HepG2 (cell line): ENCODE data around the gene RNASE13. TPM values are rescaled to one million over a fixed set of nuclear protein-coding genes. Genes with fewer than 3 reads are reported as not detected.

Experiments
- ATAD3A ChIP-seq: sonication (generic); formaldehyde crosslinking; IDR thresholded peaks from 2 replicates; pipeline ENCODE4 v1.4.0; 2020; ENCODE audit warnings: missing genetic modification reagents
- CCDC6 ChIP-seq: sonication (generic); formaldehyde crosslinking; IDR thresholded peaks from 2 replicates; pipeline ENCODE4 v1.8.1; 2022; ENCODE audit warnings: mild to moderate bottlenecking, missing genetic modification reagents, moderate library complexity
- FOXP1 ChIP-seq, 2 experiments: fragments of 450-650 bp in 1 of 2; IDR thresholded peaks; 2 replicates each; pipeline ENCODE4 v1.6.1; 2017 to 2018; ENCODE audit warnings: antibody characterized with exemption in 1 of 2
- MAFF ChIP-seq: IDR thresholded peaks from 2 replicates; pipeline ENCODE4 v1.6.1; 2011; ENCODE audit warnings: low read depth, low read length, improper control_type of control experiment
- MIER2 ChIP-seq: IDR thresholded peaks from 2 replicates; pipeline ENCODE4 v1.6.1; 2016; ENCODE audit warnings: missing biosample characterization, missing genetic modification reagents
- PTBP1 ChIP-seq: fragments of 200-400 bp; formaldehyde crosslinking; IDR thresholded peaks from 2 replicates; pipeline ENCODE4 v1.6.1; 2018; ENCODE audit warnings: low read length, low read depth; ENCODE audit not compliant: poor library complexity, severe bottlenecking
- RFXAP ChIP-seq: sonication (generic); formaldehyde crosslinking; IDR thresholded peaks from 2 replicates; pipeline ENCODE4 v1.4.0; 2020; ENCODE audit warnings: missing genetic modification reagents, borderline replicate concordance
- YEATS4 ChIP-seq: sonication (generic); formaldehyde crosslinking; IDR thresholded peaks from 2 replicates; pipeline ENCODE4 v1.4.0; 2020; ENCODE audit warnings: missing genetic modification reagents, borderline replicate concordance
- ZFP36L1 ChIP-seq: sonication (generic); formaldehyde crosslinking; IDR thresholded peaks from 2 replicates; pipeline ENCODE4 v1.8.0; 2022; ENCODE audit warnings: mild to moderate bottlenecking, missing genetic modification reagents, moderate library complexity
- ZNF121 ChIP-seq: sonication (generic); formaldehyde crosslinking; IDR thresholded peaks from 2 replicates; pipeline ENCODE4 v1.5.0; 2020; ENCODE audit warnings: mild to moderate bottlenecking, missing genetic modification reagents
- ZNF350 ChIP-seq: sonication (generic); formaldehyde crosslinking; IDR thresholded peaks from 2 replicates; pipeline ENCODE4 v1.4.0; 2020; ENCODE audit warnings: mild to moderate bottlenecking, low read depth, missing genetic modification reagents, borderline replicate concordance
- ZNF354B ChIP-seq: sonication (generic); formaldehyde crosslinking; IDR thresholded peaks from 2 replicates; pipeline ENCODE4 v1.8.0; 2022; ENCODE audit warnings: mild to moderate bottlenecking, missing genetic modification reagents
- ZNF547 ChIP-seq: sonication (generic); formaldehyde crosslinking; IDR thresholded peaks from 2 replicates; pipeline ENCODE4 v1.5.1; 2020; ENCODE audit warnings: mild to moderate bottlenecking, missing genetic modification reagents
- ZNF562 ChIP-seq: sonication (generic); formaldehyde crosslinking; IDR thresholded peaks from 2 replicates; pipeline ENCODE4 v1.8.0; 2022; ENCODE audit warnings: missing genetic modification reagents, borderline replicate concordance
- ZNF570 ChIP-seq: sonication (generic); formaldehyde crosslinking; IDR thresholded peaks from 2 replicates; pipeline ENCODE4 v1.4.0; 2020; ENCODE audit warnings: mild to moderate bottlenecking, missing genetic modification reagents, borderline replicate concordance
- ZNF766 ChIP-seq: sonication (generic); formaldehyde crosslinking; IDR thresholded peaks from 2 replicates; pipeline ENCODE4 v1.5.0; 2020; ENCODE audit warnings: missing genetic modification reagents, borderline replicate concordance
- ZNF777 ChIP-seq: sonication (generic); formaldehyde crosslinking; IDR thresholded peaks from 2 replicates; pipeline ENCODE4 v1.4.0; 2020; ENCODE audit warnings: missing genetic modification reagents
- ZSCAN12 ChIP-seq: sonication (generic); formaldehyde crosslinking; IDR thresholded peaks from 2 replicates; pipeline ENCODE4 v1.9.0; 2021; ENCODE audit warnings: mild to moderate bottlenecking, missing genetic modification reagents
- ZSCAN29 ChIP-seq: sonication (generic); formaldehyde crosslinking; conservative IDR thresholded peaks from 2 replicates; pipeline ENCODE4 v1.4.0; 2020; ENCODE audit warnings: mild to moderate bottlenecking, missing genetic modification reagents
- ZSCAN31 ChIP-seq: sonication (generic); formaldehyde crosslinking; IDR thresholded peaks from 2 replicates; pipeline ENCODE4 v1.5.0; 2020; ENCODE audit warnings: low read depth, mild to moderate bottlenecking, missing genetic modification reagents
- polyA plus RNA-seq, 8 experiments: library from polyadenylated mRNA; depleted of rRNA in 3 of 8; stranded (reverse) in 7 of 8; unstranded in 1 of 8; fragments of >200 nt; fragmentation: Illumina TruSeq in 4 of 8; extraction: Trizol in 4 of 8; gene quantifications; 2 replicates each; pipeline versions ENCODE4 v1.2.1 to v1.2.3, GENCODE V29; 2011 to 2016; ENCODE audit warnings: low read depth in 4 of 8, missing spikeins in 1 of 8, mixed read lengths in 1 of 8; ENCODE audit not compliant: insufficient read depth in 1 of 8
- total RNA-seq, 5 experiments: library from RNA; depleted of rRNA; stranded (reverse); fragments of >200 nt; fragmentation: Illumina TruSeq; extraction: Trizol; gene quantifications; 2 replicates each; pipeline ENCODE4 v1.2.3, GENCODE V29; 2016; ENCODE audit warnings: low read depth in 1 of 5
- TF ChIP-seq, protein P1 (sequence below): sonication (generic); formaldehyde crosslinking; IDR thresholded peaks from 2 replicates; pipeline ENCODE4 v1.4.0; 2020; ENCODE audit warnings: missing genetic modification reagents
- TF ChIP-seq, protein P2 (sequence below): sonication (generic); formaldehyde crosslinking; IDR thresholded peaks from 2 replicates; pipeline ENCODE4 v1.5.0; 2020; ENCODE audit warnings: missing genetic modification reagents
- TF ChIP-seq, protein P3 (sequence below): sonication (generic); formaldehyde crosslinking; IDR thresholded peaks from 2 replicates; pipeline ENCODE4 v1.4.0; 2020; ENCODE audit warnings: missing genetic modification reagents

Gene RNASE13
- total and polyA plus RNA-seq, 2 of the 13 experiments (the other 11 are each of a cell fraction or from before 2014, with no cell fraction given): 1.0 TPM; not detected in 1

DNA sequence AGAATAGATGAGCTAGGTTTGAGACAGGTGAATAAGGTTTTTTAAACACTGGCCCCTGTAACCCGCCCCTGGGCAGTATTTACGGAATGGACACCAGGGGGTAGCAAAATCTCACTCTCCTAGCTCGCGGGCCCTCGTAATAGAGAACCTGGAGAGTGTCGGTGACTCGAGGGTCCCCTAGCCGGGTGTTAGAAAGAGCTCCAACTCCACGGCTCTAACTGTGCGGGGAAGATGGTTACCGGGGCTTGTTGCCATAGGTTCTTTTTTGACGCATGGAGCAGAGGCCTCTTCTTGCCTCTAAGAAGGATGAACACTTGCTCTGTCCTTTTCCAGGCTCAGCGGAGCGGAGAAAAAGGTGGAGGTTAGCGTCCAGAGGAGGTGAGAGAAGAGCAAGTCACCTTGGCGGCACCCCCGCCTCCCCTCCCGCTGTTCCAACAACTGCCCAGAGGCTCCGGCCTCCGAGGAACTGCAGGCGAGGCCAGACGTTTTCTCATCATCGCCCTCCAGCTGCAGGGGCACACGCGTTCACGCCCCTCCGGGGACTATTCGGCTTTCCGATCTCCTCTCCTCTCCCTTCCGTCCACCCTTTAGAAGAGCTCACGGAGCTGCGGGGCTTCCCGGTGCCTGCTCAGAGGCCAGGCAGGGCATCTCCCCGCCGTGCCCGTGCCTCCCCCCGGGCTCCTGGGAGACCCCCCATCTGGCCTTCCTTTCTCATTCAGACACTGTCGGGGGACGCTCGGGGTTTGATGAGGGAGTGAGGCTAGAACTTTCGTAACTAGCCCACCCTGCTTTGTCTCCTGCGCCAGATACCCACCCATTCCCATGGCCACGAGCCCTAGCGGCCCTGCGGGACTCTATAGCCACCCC, 34.1 kb upstream of the RNASE13 start (continued):
- TF ChIP-seq ZNF121 (CRISPR knock-in tag) (no peak), CCDC6 (CRISPR knock-in tag) (peak; percentile 31; the same call in 1 of the 2 replicates), ZNF777 (CRISPR knock-in tag) (peak; percentile 56; the same call in 1 of the 2 replicates), ZNF354B (no peak), ZNF547 (CRISPR knock-in tag) (peak; percentile 71; the same call in 1 of the 2 replicates), MIER2 (0 out of 2 replicates have a peak, but pooled peaks have one; percentile 29), ZFP36L1 (0 out of 2 replicates have a peak, but pooled peaks have one; percentile 45), RFXAP (CRISPR knock-in tag) (0 out of 2 replicates have a peak, but pooled peaks have one; percentile 50), ZSCAN12 (no peak), MAFF (no peak), ZNF562 (no peak), ZNF570 (CRISPR knock-in tag) (no peak), PTBP1 (no peak), YEATS4 (CRISPR knock-in tag) (no peak), ZNF766 (CRISPR knock-in tag) (no peak), FOXP1 (IDR thresholded peaks at IDR 0.05) (no peak), FOXP1 (CRISPR knock-in tag; IDR thresholded peaks at IDR 0.05) (no peak), ZSCAN31 (CRISPR knock-in tag) (no peak; the same call in 1 of the 2 replicates), ZSCAN29 (no peak), ZNF350 (peak; percentile 41; the same call in 1 of the 2 replicates), ATAD3A (CRISPR knock-in tag) (no peak)
- TF ChIP-seq, protein P1, sequence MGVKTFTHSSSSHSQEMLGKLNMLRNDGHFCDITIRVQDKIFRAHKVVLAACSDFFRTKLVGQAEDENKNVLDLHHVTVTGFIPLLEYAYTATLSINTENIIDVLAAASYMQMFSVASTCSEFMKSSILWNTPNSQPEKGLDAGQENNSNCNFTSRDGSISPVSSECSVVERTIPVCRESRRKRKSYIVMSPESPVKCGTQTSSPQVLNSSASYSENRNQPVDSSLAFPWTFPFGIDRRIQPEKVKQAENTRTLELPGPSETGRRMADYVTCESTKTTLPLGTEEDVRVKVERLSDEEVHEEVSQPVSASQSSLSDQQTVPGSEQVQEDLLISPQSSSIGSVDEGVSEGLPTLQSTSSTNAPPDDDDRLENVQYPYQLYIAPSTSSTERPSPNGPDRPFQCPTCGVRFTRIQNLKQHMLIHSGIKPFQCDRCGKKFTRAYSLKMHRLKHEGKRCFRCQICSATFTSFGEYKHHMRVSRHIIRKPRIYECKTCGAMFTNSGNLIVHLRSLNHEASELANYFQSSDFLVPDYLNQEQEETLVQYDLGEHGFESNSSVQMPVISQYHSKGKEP (CRISPR knock-in tag): no peak
- TF ChIP-seq, protein P2, sequence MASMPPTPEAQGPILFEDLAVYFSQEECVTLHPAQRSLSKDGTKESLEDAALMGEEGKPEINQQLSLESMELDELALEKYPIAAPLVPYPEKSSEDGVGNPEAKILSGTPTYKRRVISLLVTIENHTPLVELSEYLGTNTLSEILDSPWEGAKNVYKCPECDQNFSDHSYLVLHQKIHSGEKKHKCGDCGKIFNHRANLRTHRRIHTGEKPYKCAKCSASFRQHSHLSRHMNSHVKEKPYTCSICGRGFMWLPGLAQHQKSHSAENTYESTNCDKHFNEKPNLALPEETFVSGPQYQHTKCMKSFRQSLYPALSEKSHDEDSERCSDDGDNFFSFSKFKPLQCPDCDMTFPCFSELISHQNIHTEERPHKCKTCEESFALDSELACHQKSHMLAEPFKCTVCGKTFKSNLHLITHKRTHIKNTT: no peak
- TF ChIP-seq, protein P3, sequence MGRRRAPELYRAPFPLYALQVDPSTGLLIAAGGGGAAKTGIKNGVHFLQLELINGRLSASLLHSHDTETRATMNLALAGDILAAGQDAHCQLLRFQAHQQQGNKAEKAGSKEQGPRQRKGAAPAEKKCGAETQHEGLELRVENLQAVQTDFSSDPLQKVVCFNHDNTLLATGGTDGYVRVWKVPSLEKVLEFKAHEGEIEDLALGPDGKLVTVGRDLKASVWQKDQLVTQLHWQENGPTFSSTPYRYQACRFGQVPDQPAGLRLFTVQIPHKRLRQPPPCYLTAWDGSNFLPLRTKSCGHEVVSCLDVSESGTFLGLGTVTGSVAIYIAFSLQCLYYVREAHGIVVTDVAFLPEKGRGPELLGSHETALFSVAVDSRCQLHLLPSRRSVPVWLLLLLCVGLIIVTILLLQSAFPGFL (CRISPR knock-in tag): no peak
